GM18498 (cell line): ENCODE measurements around the gene P4HA3.
"Not testable (repeated sequence)": the region's sequence is repeated elsewhere in the genome, so short reads cannot be mapped to it uniquely, and the experiment has no call there.

ENCODE experiments used
- ATAC-seq: cut with Tn5 transposase; IDR thresholded peaks from one replicate; pipeline ENCODE4 v1.9.1; 2021; ENCODE audit warnings: mild to moderate bottlenecking, moderate library complexity; ENCODE audit not compliant: unreplicated experiment

The P4HA3 gene

GRCh38 chr11:74311352-74311926, at the start of gene P4HA3:
Gene P4HA3, minus strand, starts transcription at chr11:74311640. Its CDS starts 29 bp downstream, at chr11:74311611.
- ATAC-seq, result no peak

DNA sequence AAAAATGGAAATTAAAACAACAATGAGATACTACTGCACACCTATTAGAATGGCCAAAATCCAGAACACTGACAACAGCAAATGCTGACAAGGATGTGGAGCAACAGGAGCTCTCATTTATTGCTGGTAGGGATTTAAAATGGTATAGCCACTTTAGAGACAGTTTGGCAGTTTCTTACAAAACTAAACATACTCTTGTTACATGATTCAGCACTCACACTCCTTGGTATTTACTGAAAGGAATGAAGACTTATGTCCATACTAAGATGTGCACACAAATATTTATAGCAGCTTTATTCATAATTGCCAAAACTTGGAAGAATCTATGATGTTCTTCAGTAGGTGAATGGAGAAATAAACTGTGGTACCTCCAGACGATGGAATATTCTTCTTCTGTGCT, 46.0 kb upstream of the P4HA3 start:
- no peak for ATAC-seq

GRCh38 chr11:74355626-74356025, 44.2 kb upstream of the P4HA3 start:
- ATAC-seq, result no peak

- ATAC-seq, result no peak
Measured at GRCh38 chr11:74354036-74354435, 42.6 kb upstream of the P4HA3 start.

DNA sequence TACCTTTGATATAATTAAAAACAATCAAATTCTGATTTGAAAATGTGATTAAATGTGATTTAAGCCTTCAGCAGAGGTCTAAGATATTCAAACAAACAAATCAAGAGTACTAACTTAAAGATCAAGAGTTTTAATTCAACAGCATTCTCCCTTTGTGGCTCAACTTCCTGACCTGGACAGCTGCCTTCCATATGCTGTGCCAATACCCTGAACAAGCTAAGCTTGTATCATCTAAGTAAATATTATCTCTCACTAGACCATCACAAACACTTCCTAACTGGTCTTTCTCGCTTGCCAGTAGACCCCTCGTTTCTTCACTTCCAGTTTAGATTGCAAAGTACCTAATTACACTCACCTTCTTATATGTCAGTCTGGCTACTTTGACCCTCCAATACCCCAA, 35.9 kb upstream of the P4HA3 start:
- no peak for ATAC-seq

- no peak for ATAC-seq
Measured at GRCh38 chr11:74345420-74345819, 34.0 kb upstream of the P4HA3 start.

DNA sequence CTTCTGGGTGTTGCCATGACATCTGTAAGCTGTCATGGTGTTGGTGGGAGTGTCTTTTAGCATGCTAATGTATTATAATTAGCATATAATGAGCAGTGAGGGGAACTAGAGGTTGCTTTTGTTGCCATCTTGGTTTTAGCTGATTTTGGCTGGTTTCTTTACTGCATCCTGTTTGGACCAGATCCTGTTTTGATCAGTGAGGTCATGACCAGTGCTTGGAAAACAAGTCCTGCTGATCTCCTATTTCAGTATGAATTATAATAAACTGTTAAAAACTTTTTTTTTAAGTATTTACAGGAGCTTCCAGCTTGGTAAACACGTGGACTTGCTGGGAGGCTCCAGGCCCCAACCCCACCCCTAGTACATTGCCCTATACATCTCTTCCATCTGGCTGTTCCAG, 30.5 kb upstream of the P4HA3 start:
- ATAC-seq, result no peak

GRCh38 chr11:74339619-74340018, 28.2 kb upstream of the P4HA3 start:
- no peak for ATAC-seq

GRCh38 chr11:74338963-74339362, 27.5 kb upstream of the P4HA3 start:
- no peak for ATAC-seq

DNA sequence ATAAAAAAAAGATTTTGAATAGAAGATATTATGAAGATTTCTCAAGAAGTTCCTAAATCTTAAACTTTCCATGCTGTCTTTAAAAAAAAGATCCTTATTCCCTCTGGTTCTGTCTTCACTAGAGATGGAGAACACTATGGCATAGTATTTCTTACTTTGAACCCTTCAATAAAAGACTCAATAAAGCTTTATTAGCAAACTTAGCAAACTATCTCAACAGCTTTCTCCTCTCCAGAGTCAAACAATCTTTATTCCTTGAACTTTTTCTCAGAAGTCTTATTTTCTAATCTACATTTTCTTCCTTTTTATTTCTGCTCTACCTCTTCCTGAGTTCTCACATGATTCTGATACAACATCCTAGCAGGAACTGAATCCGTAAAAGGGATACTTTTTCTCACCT, 21.8 kb upstream of the P4HA3 start:
- no peak for ATAC-seq

DNA sequence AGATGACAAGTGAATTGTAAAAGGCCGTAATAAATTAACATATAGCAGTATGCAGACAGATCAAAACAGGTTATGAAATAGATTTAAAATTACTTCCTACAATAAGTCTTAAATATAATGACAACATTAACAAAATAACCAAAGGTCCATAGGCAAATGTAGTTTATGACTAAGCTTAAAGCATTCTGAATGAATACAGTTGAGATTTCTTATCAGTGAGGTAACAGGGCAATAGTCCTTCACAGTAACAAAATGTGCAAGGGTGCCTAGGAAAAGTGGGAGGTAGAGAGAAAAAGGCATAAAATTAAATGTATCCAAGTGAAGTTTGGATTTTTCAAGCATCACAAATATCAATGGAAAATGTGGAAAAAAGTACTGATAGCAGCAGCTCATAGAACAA, 20.9 kb upstream of the P4HA3 start:
- no peak for ATAC-seq

DNA sequence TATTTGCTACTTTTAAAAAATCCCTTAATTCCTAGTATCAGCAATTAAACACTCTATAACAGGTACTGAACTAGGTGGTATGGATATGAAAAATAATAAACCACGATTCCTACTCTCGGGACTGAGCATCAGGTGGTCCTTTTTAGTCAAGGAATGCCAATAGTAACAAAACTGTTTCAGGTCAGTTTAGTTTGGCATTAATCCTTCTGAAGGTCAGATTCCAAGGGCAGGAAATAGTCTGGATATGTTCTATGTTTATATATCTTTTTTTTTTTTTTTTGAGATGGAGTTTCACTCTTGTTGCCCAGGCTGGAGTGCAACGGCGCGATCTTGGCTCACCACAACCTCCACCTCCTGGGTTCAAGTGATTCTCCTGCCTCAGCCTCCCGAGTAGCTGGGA, 19.6 kb upstream of the P4HA3 start:
- ATAC-seq, result not testable (repeated sequence)

- no peak for ATAC-seq
Measured at GRCh38 chr11:74330075-74330858, 18.8 kb upstream of the P4HA3 start.

GRCh38 chr11:74327076-74327475, 15.6 kb upstream of the P4HA3 start:
- ATAC-seq, result no peak

DNA sequence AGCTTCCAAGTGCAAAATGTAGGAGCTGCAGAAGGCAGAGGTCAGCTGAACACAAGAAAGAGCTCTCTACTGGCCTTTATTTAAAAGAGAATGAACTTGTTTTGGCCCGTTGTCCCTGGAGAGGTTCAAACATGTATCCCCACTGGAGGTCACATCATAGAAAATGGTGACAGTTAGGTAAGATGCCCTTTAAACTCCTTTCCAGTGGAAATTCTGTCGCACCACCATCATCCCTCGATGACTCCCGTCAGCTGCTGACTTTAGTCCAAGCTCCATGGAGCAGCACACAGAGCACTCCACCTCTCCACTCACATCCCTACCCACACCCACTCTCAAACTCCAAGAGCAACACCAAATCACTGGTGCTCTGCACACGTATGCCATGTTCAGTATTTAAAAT, 15.2 kb upstream of the P4HA3 start:
- no peak for ATAC-seq

DNA sequence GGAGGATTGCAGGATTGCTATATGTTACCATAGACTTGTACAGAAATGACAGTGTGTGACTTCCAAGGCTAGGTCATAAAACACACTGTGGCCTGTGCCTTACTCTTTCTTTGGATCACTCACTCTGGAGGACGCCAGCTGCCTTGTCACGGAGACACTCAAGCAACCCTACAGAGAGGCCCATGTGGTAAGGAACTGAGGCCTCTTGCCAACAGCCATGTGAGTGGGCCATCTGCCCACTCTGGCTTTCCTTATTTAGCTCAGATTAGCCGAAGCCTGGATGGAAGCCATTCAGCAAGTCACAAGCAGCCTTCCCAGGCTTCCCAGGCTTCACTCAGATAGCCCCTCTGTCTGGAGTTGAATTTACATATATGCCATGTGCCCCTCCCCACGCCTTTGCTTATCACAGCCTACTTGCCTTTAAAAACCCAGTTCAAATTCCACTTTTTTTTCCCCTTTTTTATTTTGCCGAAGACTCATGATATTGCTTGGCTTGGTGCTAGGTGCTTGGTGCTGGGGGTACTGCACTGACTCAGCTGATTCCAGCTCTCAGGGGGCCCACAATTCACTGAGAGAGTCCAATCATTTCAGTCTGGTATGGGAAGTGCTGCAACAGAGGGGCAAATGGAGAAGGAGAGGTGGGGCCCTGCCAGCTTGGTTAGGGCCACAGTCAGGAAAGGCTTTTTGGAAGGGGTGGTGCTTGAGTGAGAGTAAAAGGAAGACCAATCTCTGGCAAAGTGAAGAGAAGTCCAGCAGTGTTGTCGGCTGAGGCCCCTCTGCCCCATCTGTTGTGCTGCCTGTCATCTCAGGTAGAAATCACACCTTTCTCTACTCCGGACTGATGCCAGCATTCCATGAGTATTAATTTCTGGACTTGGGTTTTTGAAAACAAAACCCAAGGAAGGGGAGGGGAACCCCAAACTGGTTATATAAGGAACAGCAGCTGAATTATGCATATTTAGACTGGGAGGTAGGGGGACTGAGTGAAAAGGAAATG, 14.5 kb upstream of the P4HA3 start:
- ATAC-seq, result no peak

GRCh38 chr11:74322667-74323066, 11.2 kb upstream of the P4HA3 start:
- no peak for ATAC-seq

DNA sequence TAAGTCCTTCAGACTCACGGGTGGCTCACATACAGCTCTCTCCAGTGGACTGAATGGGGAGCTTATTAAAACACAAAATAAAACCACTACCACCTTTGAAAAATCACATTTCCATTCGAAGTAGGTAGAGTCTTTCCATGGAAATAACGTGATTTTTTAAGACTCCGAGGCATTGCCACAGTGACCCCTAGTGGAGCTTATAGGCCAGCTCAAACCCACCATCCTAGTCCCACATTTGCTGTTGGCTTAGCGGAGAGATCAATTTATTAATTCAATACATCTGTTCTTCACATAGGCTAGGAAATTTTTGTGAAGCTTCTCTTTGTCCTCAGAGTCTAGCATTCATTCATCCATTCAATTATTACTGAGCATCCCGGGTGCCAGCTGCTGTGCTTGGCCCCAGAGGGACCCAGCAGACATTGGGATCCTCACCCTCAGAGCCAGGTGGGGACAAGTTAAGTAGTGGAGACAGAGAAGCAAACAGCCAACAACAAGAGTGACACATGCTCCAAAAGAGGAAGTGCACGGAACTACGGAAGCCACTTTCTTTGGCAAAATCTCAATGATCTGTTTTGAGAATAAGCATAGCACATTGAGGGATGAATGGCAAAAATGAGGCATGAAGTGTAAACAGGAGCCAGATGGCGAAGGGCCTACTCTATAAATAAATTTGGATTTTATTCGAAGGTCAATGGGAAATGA, 10.2 kb upstream of the P4HA3 start:
- no peak for ATAC-seq

DNA sequence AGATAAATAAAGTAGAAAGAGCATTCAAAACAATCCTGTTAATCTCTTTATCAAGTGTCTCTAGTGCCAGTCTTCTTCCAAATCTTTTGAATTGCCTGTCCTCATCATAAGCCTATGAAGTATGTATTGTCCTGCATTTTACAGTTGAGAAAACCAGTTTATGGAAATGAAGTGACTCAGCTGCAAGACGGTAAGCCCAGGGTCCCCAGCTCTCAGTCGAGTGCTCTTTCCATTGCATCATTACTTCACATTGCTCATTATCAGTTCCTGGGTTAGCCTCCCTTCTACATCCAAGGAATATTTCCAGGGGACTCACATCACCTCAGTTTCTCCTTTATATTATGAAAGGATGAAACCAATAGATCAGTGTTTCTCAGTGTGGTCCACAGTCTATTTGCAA, 9.1 kb upstream of the P4HA3 start:
- no peak for ATAC-seq

GRCh38 chr11:74319139-74319816, 7.8 kb upstream of the P4HA3 start:
- ATAC-seq, result no peak
